OCI-M1 (cell line): ENCODE measurements around the gene NAALADL2.
"Not testable (repeated sequence)": the region's sequence is repeated elsewhere in the genome, so short reads cannot be mapped to it uniquely, and the experiment has no call there.

ENCODE experiments used
- DNase-seq: peaks from one replicate; lab custom pipeline; 2025; lab: John Stamatoyannopoulos, UW

Gene NAALADL2

DNA sequence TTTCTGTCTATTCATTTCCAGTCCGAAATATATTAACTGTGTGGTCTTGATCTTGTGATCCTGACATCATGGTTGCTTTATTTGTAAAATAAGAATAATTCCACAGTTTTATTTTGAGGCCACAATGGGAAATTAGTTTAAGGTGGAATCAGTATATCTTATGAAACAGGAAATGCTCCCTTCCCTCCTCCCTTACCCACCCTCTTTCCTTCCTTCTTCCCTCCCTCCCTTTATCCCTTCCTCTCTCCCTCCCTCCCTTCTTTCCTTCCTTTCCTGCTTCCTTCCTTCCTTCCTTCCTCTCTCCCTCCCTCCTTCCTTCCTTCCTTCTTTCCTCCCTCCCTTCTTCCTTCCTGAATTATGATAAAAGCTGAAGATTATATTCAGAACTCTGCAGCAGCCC, 452.3 kb downstream of the NAALADL2 start:
- no peak for DNase-seq

DNA sequence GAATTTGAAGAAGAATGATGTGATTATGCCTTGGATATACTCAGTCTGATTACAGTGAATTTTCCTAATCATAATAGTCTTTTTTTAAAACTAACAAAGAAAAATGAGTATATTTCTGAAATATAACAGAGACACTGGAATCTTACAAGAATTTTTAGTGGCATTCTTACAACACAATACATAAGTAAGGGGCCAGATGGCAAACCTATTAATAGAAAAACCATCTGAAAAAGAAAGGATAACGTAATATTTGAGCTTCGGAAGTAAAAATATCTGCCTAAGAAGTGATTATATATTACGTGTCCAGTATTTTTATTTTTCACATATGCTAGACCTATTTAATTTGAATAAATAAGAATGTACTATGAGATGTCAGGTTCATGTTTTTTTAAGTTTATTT, 452.8 kb downstream of the NAALADL2 start:
- no peak for DNase-seq

DNA sequence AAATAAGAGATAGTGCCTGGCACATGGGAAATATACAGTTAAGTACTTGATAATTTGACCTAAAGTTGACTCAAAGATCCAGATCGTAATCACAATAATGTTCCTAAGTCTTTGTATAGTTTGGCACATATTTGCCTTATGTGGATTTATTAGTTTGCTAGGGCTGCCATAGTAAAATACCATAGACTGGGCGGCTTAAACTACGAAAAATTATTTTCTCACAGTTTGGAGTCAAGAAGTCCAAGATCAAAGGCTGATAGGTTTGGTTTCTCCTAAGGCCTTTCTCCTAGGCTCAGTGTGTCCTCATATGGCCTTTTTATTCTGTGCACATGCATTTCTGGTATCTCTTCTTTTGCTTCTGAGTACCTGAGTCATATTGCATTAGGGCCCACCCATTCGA, 453.7 kb downstream of the NAALADL2 start:
- no peak for DNase-seq

- DNase-seq = no peak
These were observed 457.7 kb downstream of the NAALADL2 start for GRCh38 chr3:175316799-175317198.

DNA sequence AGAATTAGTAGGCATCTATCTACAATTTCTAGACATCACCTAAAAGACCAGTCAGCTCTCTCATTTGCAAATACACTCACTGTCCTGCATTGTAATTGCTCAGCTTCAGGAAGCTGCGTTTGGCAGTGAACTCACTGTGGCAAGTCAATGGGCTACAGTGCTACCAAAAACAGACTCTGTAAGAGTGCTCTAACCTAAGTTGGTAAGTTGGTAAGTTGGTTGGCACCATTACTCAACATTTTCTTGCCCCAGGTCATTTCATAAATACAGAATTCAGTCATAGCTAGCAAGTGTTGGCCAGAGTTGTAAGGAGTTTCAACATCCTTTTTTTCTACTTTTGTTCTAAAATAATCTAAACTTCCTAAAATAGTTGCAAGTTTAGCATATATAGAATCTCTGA, 466.3 kb downstream of the NAALADL2 start:
- no peak for DNase-seq

DNA sequence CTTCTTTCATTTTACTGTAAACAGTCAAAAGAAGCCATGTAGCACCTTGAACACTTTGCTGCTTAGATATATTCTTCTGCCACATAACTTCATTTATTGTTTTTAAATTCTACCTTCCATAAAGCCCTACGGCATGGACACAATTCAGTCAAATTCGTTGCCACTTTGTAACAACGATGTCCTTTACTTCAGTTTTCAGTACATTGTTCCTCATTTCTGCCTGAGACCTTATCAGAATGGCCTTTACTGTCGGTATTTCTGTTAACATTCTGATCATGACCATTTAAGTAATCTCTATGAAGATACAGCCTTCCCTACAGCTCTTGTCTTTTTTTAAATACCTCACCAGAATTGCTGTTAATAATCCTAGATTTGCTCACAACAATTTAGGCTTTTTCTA, 466.9 kb downstream of the NAALADL2 start:
- peak; percentile 55 for DNase-seq

- no peak for DNase-seq
These were observed 470.2 kb downstream of the NAALADL2 start for GRCh38 chr3:175329373-175329772.

- no peak for DNase-seq
These were observed 476.1 kb downstream of the NAALADL2 start for GRCh38 chr3:175335229-175335628.

- DNase-seq = no peak
These were observed 477.4 kb downstream of the NAALADL2 start for GRCh38 chr3:175336406-175337133.

GRCh38 chr3:175337631-175338030, 478.5 kb downstream of the NAALADL2 start:
- no peak for DNase-seq

DNA sequence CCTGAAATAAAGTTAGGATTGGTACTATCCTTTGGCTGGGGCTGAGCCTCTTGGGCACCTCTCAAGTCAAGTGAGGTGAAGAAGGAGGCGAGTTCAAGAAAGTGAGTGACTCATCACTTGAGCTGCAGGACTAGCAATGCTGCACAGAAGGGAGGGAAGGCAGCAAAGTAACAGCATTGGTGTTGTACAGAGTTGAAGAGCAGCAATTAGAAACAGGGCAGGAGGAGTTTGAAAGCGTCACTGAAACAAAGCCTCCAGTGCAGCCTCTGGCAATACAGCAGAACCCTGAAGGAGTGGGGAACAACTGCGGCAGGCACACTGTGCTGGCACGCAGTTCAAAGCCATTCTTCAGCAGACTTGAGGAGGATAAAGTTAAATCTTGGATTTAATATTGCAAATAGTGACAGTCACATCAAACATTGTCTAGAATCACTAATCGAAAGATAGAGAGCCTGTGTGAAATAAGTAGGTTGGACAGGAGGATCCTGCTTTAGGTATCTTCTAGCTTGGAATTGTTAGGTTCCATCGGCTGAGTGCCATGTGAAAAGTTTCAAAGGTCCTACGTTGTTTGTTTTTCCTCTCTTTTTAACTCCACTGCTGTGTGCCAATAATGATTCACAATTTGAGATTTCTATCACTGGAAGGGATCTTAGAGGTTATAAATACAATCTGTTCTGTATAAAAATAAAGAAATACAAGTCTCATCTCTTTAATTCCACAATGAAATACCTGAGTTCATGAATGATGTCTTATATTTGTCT, 479.8 kb downstream of the NAALADL2 start:
- peak; percentile 1 for DNase-seq

DNA sequence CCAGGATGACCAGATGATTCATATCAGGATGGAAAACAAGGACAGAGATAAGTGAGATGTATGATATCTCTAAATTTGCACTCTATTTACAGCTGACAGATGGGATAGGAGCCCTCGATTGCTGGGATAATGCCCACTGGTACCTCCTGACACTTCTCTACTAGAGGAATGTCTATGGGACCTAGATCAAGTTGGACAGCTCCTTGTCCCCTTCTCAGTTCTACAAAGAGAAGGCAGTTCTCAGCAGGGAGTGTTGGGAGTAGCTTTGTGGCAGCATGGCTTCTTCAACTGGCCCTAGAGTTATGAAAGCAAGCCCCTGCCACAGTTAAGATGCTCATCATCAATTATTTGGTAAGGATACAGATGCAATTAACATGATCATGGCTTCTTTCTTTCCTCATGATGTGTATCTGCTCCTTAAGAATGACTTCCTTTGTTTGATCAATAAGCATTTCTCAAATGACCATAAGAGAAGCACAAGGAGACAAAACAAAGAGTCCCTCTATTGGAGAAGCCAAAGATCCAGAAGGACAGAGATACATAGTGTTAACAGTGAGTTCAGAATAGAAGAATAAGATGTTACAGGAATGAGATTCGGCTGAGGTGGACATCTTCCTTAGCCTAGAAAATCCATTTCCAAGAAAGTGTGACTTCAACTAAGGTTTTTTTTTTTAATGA, 481.3 kb downstream of the NAALADL2 start:
- DNase-seq = no peak

- DNase-seq = peak; percentile 21
These were observed 483.1 kb downstream of the NAALADL2 start for GRCh38 chr3:175342196-175342595.

GRCh38 chr3:175343946-175344345, 484.8 kb downstream of the NAALADL2 start:
- no peak for DNase-seq

DNA sequence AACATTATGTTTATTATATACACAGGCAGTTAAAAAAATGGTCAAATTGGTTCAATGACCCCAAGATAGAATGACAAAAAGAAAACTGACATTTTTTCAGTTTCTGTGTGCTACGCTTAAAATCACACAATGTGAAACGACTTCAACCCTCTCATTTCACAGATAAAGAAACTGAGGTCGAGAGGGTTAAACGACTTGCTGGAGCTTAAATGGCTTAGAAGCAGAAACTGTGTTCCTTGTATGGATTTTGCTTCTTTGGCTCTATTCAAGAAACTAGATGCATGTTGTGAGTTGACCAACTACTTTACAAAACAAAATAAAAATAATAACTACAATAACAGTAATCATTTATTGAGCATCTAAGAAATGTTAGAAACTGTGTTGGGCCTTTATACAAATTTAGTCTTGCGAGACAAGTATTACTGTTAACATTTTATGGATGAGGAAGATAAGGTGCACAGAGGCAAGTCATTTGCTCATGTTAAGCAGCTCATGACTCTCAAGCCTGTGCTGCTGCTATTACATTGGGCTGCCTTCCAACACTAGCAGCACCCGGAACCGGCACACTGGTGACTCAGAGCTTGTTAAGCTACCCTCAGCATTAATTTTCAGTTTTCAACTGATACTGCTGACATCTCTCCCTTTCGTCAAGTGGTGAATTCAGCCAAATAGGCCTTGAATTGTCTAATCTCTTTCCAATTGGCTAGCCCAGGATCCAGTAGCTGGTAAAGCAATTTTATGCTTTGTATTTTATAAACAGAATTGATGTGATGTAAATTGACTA, 487.6 kb downstream of the NAALADL2 start:
- peak; percentile 44 for DNase-seq

- no peak for DNase-seq
These were observed 490.0 kb downstream of the NAALADL2 start for GRCh38 chr3:175349168-175349567.

GRCh38 chr3:175355801-175356335, 496.7 kb downstream of the NAALADL2 start:
- DNase-seq = no peak

DNA sequence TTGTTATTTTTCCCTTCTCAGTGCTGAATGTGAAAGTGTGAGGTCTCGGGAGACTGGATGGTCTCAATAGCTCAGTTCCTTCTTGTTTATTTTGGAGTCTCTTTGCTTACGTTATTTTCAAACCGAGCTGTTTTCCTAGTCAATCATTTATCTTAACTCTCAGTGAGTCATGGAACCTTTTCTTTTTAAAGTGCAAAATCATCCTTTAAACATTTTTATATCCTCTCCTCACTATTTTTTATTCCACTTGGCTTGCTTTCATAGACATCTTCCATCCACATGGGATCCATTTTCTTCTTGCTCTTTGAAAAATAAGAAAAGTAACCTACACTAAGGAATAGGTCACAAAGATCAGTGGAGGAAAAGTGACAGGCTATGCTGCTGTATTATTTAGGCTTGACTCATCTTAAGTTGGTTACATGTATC, 497.8 kb downstream of the NAALADL2 start:
- DNase-seq = no peak

GRCh38 chr3:175357758-175358157, 498.6 kb downstream of the NAALADL2 start:
- peak; percentile 6 for DNase-seq

DNA sequence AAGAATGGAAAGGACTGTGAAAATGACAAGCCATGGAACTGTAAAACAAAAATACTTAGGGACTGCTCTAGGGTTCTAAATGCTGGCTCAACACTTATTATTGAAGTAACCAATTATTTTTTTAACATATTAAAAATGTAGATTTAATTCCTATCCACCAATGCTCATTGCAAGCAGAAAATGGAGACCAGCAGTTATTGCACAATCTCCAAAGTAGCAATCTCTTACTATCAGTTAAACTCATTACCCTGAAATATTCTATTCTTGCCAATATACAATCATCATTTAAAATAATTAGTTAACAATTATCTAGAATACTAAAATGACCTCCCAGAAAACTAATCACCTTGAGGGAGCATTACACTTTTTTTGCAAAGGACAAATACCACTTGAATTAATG, 499.8 kb downstream of the NAALADL2 start:
- no peak for DNase-seq

GRCh38 chr3:175370426-175370825, 511.3 kb downstream of the NAALADL2 start:
- DNase-seq = not testable (repeated sequence)

- DNase-seq = not testable (repeated sequence)
These were observed 512.1 kb downstream of the NAALADL2 start for GRCh38 chr3:175371187-175371586.
